GM12875 (cell line): ENCODE measurements around the gene SHB.

Source experiments
- H3K4me3 ChIP-seq: one replicate; pipeline ENCODE4 v1.5.1; 2011; ENCODE audit warnings: low read depth, low read length, control low read depth
- TF ChIP-seq, protein P1 (sequence below): IDR thresholded peaks from 2 replicates; pipeline ENCODE4 v1.5.1; 2011; ENCODE audit warnings: low read depth, mild to moderate bottlenecking, control low read depth, inconsistent platforms, low read length, moderate library complexity, borderline replicate concordance; ENCODE audit not compliant: insufficient read depth

The SHB gene

GRCh38 chr9:38000332-38000731 lies 68.7 kb downstream of the SHB start:
- no peak overlapping the region for H3K4me3 ChIP-seq

DNA sequence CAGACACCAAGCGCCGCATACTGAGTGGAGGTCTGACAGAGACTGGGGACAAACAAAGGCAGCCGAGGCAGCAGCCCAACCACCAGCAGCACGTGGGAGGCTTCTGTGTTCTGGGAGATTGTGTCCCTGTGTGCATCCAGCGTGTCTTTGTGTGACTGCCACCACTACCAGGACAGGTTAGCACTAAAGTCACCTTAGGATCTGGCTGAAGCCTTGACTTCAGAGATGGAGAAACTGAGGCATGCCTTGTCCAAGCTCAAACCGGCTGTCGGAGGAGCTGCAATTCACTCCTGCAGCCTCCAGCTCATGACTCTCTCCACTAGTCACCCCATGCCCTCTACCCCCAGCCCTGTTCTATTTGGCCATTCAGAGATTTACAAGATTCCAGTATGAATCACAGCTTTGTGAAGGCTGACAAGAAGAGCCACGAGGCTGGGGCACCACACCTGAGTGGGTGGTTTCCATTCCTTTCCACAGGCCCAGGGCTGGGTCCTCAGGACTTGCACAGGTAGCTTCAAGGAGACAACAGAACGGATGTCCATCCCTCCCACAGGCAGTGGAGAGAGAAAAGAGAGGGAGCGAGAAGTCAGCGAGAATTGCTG lies 69.3 kb downstream of the SHB start:
- no peak overlapping the region for H3K4me3 ChIP-seq
- TF ChIP-seq, protein P1, sequence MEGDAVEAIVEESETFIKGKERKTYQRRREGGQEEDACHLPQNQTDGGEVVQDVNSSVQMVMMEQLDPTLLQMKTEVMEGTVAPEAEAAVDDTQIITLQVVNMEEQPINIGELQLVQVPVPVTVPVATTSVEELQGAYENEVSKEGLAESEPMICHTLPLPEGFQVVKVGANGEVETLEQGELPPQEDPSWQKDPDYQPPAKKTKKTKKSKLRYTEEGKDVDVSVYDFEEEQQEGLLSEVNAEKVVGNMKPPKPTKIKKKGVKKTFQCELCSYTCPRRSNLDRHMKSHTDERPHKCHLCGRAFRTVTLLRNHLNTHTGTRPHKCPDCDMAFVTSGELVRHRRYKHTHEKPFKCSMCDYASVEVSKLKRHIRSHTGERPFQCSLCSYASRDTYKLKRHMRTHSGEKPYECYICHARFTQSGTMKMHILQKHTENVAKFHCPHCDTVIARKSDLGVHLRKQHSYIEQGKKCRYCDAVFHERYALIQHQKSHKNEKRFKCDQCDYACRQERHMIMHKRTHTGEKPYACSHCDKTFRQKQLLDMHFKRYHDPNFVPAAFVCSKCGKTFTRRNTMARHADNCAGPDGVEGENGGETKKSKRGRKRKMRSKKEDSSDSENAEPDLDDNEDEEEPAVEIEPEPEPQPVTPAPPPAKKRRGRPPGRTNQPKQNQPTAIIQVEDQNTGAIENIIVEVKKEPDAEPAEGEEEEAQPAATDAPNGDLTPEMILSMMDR, result no peak

More at GRCh38 chr9:38000332-38000731, 68.7 kb downstream of the SHB start:
- TF ChIP-seq, protein P1, result no peak

DNA sequence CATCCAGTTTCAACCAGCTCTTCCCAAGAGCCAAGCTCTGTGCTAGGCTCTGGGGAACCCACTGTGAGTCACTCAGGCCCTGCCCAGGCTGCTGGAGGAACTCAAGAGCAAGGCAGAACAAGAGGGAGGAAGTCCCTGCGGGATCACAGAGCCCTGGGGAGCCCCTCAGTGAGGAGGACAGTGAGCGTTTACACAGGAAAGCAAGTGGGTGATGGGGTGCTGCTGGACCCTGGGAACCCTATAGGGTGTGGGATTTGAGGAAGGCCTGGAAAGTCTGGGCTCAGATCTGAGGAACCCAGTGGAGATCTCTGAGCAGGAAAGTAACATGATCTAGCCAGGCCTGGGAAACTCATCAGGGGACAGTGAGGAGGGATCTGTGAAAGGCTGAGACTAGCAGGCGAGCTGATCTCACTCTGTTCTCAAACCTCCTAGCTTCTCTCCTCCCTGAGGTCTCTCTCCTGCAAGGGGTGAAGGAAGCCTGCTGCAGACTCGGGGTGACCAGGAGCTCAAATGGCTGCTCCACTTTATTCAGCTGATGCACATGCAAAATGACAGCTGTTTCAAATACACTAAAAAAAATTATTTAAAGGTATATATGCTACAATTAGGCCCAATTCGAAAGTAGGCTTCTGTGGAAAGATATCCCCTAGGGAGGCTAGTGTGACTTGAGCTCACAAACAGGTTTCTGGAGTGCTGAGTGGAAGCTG lies 70.0 kb downstream of the SHB start:
- H3K4me3 ChIP-seq, result no peak overlapping the region
- TF ChIP-seq, protein P1, result no peak

DNA sequence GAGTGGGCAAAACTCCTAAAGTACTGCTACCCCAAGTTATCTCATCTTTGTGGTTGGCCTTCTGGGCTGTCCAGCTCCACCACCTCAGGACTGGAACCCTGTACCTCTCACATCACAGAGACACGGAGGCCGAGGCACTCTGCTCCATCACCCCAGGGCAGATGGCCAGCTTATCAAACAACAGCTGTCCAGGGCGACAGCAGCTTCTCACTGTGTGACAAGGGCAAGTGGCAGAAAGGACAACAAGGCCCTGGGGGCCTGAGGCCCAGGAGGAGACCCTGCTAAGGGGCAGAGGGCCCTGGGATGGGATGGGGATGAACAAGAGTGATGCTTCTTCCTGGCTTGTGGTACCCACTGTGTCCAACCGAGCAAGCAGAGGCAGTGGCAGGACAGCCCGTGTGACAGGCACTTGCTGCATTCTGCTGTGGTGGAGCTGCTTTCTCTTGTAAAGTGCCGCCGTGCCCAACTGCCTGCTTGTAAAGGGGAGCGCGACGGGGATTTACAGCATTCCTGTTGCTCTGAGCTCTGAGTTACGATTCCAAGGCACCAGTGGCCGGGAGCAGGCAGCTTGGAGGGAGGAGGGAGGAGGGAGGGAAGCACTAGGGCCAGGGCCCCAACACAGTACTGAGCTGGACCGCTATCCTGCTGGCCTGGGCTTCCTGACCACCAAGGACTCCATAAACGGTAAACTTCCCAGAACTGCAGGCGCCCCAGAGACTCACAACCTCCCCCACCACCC lies 71.2 kb downstream of the SHB start:
- H3K4me3 ChIP-seq, result no peak overlapping the region
- TF ChIP-seq, protein P1, result no peak

DNA sequence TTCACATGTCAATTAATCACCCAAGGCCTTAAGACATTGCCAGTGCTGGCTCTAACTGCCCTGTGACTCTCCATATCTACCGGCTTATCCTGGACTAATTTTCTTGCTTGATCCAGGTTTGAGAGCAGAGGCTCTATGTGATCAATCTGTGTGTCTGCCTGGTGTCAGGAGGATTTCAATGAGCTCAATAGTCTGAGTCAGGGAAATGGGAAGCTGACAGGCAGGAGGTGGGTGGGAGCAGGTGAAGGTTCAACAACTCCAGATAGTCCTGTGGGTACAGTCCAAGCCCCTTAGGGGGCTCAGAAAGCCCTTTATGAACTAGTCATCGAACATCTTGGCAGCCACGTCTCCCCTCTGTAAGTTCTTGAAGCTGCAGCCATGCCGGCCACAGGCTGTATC lies 72.2 kb downstream of the SHB start:
- H3K4me3 ChIP-seq, result no peak overlapping the region
- TF ChIP-seq, protein P1, result no peak

- no peak overlapping the region for H3K4me3 ChIP-seq
- TF ChIP-seq, protein P1, result no peak
These were observed 72.8 kb downstream of the SHB start for GRCh38 chr9:37995961-37996818.
